HepG2 (cell line): ENCODE results near the gene KISS1. TPM values are rescaled to one million over a fixed set of nuclear protein-coding genes. Genes with fewer than 3 reads are reported as not detected.

Experiments used
- ATAC-seq: fragments of 200-7000 bp; cut with Tn5 transposase; 3 replicates; pipeline ENCODE4 v1.9.1; 2020; ENCODE audit warnings: mild to moderate bottlenecking, moderate library complexity
- BruUV-seq: library from RNA; stranded (reverse); fragments of 400-500 nt; replicated peaks from 2 replicates; lab custom pipeline; 2021; lab: Mats Ljungman, UMichigan
- CTCF ChIA-PET: fragments of 300-600 bp; formaldehyde crosslinking; extraction: SDS; loops from one replicate; lab custom pipeline; 2021; ENCODE audit warnings: low total read pairs, inconsistent platforms, low intra/inter-chr PET ratio; lab: Yijun Ruan, JAX
- POLR2A ChIA-PET: fragments of 350-600 bp; sonication (Branson Sonifier 250); formaldehyde crosslinking; loops from one replicate; lab custom pipeline; 2020; ENCODE audit warnings: antibody characterized with exemption, inconsistent platforms; lab: Yijun Ruan, JAX
- DNase-seq: peaks from one replicate; pipeline ENCODE4 v3.0.0-alpha.2; 2015; ENCODE audit warnings: low spot score
- FAIRE-seq: peaks from 3 replicates; lab custom pipeline; 2011; peaks lifted over from hg19 to GRCh38; lab: Jason Lieb, UNC
- H2AFZ ChIP-seq: one replicate; pipeline ENCODE4 v1.6.1; 2011; ENCODE audit warnings: low read length, inconsistent platforms
- H3K27ac ChIP-seq: fragments of 300-600 bp; 3 replicates; pipeline ENCODE4 v1.8.0; 2011; ENCODE audit warnings: mixed run types, mild to moderate bottlenecking, mixed read lengths, low read length, inconsistent platforms; ENCODE audit not compliant: insufficient read depth; ENCODE audit errors: extremely low read length
- H3K27me3 ChIP-seq, 2 experiments: fragments of 200-600 bp in 1 of 2; 2 replicates in 1 of 2; 3 replicates in 1 of 2; pipeline versions ENCODE4 v1.6.0 to v1.8.0; 2011; ENCODE audit warnings: low read length in 2 of 2, mild to moderate bottlenecking in 2 of 2, moderate library complexity in 2 of 2, inconsistent platforms in 1 of 2; ENCODE audit not compliant: insufficient read depth in 2 of 2, control insufficient read depth in 1 of 2
- H3K36me3 ChIP-seq, 2 experiments: fragments of 200-600 bp in 1 of 2; replicated peaks in 1 of 2; 2 replicates in 1 of 2; 3 replicates in 1 of 2; pipeline versions ENCODE4 v1.5.1 to v1.8.0; 2011; ENCODE audit warnings: low read length in 2 of 2, inconsistent platforms in 1 of 2; ENCODE audit not compliant: insufficient read depth in 2 of 2, control insufficient read depth in 1 of 2
- H3K4me1 ChIP-seq: 2 replicates; pipeline ENCODE4 v1.5.1; 2012; ENCODE audit warnings: low read length, inconsistent platforms; ENCODE audit not compliant: insufficient read depth
- H3K4me2 ChIP-seq: 2 replicates; pipeline ENCODE4 v1.6.0; 2011; ENCODE audit warnings: low read depth, low read length, inconsistent platforms
- H3K4me3 ChIP-seq, 3 experiments: fragments of 200-600 bp in 1 of 3; sonication (generic), shearing (Covaris generic) in 1 of 3; replicated peaks in 1 of 3; 2 replicates each; pipeline ENCODE4 v1.5.1; 2011 to 2016; ENCODE audit warnings: low read length in 3 of 3, inconsistent platforms in 2 of 3, low read depth in 2 of 3, mild to moderate bottlenecking in 2 of 3, control low read depth in 1 of 3, mixed read lengths in 1 of 3; ENCODE audit not compliant: insufficient read depth in 1 of 3
- H3K79me2 ChIP-seq: one replicate; pipeline ENCODE4 v1.6.1; 2011; ENCODE audit warnings: low read length, inconsistent platforms; ENCODE audit not compliant: insufficient read depth
- H3K9ac ChIP-seq: 2 replicates; pipeline ENCODE4 v1.6.0; 2011; ENCODE audit warnings: mild to moderate bottlenecking, low read depth, low read length, inconsistent platforms; ENCODE audit not compliant: insufficient read depth
- H3K9me3 ChIP-seq: 2 replicates; pipeline ENCODE4 v1.5.1; 2012; ENCODE audit warnings: mild to moderate bottlenecking, low read length
- H4K20me1 ChIP-seq: 2 replicates; pipeline ENCODE4 v1.6.0; 2011; ENCODE audit warnings: inconsistent platforms, mild to moderate bottlenecking, low read length, moderate library complexity; ENCODE audit not compliant: insufficient read depth
- ATF6 ChIP-seq: sonication (generic); formaldehyde crosslinking; conservative IDR thresholded peaks from 2 replicates; pipeline ENCODE4 v1.4.0; 2020; ENCODE audit warnings: missing genetic modification reagents
- ERF ChIP-seq: IDR thresholded peaks from 2 replicates; pipeline ENCODE4 v1.6.1; 2018; ENCODE audit warnings: missing biosample characterization, missing genetic modification reagents
- MTF2 ChIP-seq: sonication (generic); formaldehyde crosslinking; IDR thresholded peaks from 2 replicates; pipeline ENCODE4 v1.5.0; 2020; ENCODE audit warnings: missing genetic modification reagents, borderline replicate concordance
- PPARG ChIP-seq: conservative IDR thresholded peaks from 2 replicates; pipeline ENCODE4 v1.6.1; 2016; ENCODE audit warnings: missing biosample characterization, missing genetic modification reagents
- TFE3 ChIP-seq: IDR thresholded peaks from 2 replicates; pipeline ENCODE4 v1.6.1; 2016
- ZNF260 ChIP-seq: sonication (generic); formaldehyde crosslinking; IDR thresholded peaks from 2 replicates; pipeline ENCODE4 v1.4.0; 2020; ENCODE audit warnings: missing genetic modification reagents, low read depth, mild to moderate bottlenecking, borderline replicate concordance
- WGBS: methylation state at CpG from one replicate; pipeline ENCODE4 v1.1.6; 2017; ENCODE audit warnings: low lambda C conversion rate; 5-methylcytosine and 5-hydroxymethylcytosine counted together
- in situ Hi-C: cut with HindIII; loops from 2 replicates; pipeline ENCODE4 v1.10.0; 2017; ENCODE audit warnings: low pct_unique_long_range_greater_than_20kb; ENCODE audit not compliant: extremely low pct_ligation_motif_present
- intact Hi-C: fragments of 100-400 bp; cut with micrococcal nuclease; formaldehyde crosslinking; loops from one replicate; pipeline ENCODE4 v1.10.0; 2022; ENCODE audit not compliant: unreplicated experiment
- polyA plus RNA-seq, 8 experiments: library from polyadenylated mRNA; depleted of rRNA in 3 of 8; stranded (reverse) in 7 of 8; unstranded in 1 of 8; fragments of >200 nt; fragmentation: Illumina TruSeq in 4 of 8; extraction: Trizol in 4 of 8; gene quantifications; 2 replicates each; pipeline versions ENCODE4 v1.2.1 to v1.2.3, GENCODE V29; 2011 to 2016; ENCODE audit warnings: low read depth in 4 of 8, missing spikeins in 1 of 8, mixed read lengths in 1 of 8; ENCODE audit not compliant: insufficient read depth in 1 of 8
- total RNA-seq, 5 experiments: library from RNA; depleted of rRNA; stranded (reverse); fragments of >200 nt; fragmentation: Illumina TruSeq; extraction: Trizol; gene quantifications; 2 replicates each; pipeline ENCODE4 v1.2.3, GENCODE V29; 2016; ENCODE audit warnings: low read depth in 1 of 5
- TF ChIP-seq, protein P1 (sequence below): sonication (generic); formaldehyde crosslinking; IDR thresholded peaks from 2 replicates; pipeline ENCODE4 v1.5.1; 2020; ENCODE audit warnings: mild to moderate bottlenecking, missing genetic modification reagents, moderate library complexity
- TF ChIP-seq, protein P2 (sequence below): sonication (generic); formaldehyde crosslinking; IDR thresholded peaks from 2 replicates; pipeline ENCODE4 v1.5.0; 2020; ENCODE audit warnings: missing genetic modification reagents
- TF ChIP-seq, protein P3 (sequence below): sonication (generic); formaldehyde crosslinking; IDR thresholded peaks from 2 replicates; pipeline ENCODE4 v1.4.0; 2020; ENCODE audit warnings: missing genetic modification reagents, borderline replicate concordance

The KISS1 gene
- total and polyA plus RNA-seq, 2 of the 13 experiments (the other 11 are each of a cell fraction or from before 2014, with no cell fraction given), result 0.24 to 0.80 TPM

- H3K9me3 ChIP-seq, result no peaks in the 10 kb centered on the region
- no TSS peak for BruUV-seq
- CTCF ChIA-PET, result no interaction called here
- no peak overlapping the region for H3K4me3 ChIP-seq
- H3K79me2 ChIP-seq, result no peaks in the 10 kb centered on the region
- no peaks in the 10 kb centered on the region for H4K20me1 ChIP-seq
- POLR2A ChIA-PET, result no interaction called here
- no peak for FAIRE-seq
- no peak for ATAC-seq
- no peaks in the 10 kb centered on the region for H3K27me3 ChIP-seq
- DNase-seq, result no peak
- 94% methylated on average over 2 of the region's 2 CpGs for WGBS
- H3K4me1 ChIP-seq, result peaks cover 18% of the 10 kb centered on the region
- in situ Hi-C loops (no loop called here), intact Hi-C loops (no loop called here)
- no peak for TF ChIP-seq ATF6 (CRISPR knock-in tag)
- H2AFZ ChIP-seq, result no peak overlapping the region
- H3K36me3 ChIP-seq, result peaks cover 13 to 36% of the 10 kb centered on the region in 2 experiments; a peak in 4 of 5 replicates
- no peak overlapping the region for H3K27ac ChIP-seq
- H3K4me2 ChIP-seq, result no peak overlapping the region
- H3K9ac ChIP-seq, result no peak overlapping the region
Observed at GRCh38 chr1:204227351-204227750, 31.1 kb upstream of the KISS1 start.

- in situ Hi-C loops (no loop called here), intact Hi-C loops (no loop called here)
- BruUV-seq, result no TSS peak
- ATAC-seq (peak; percentile 79), DNase-seq (peak; percentile 32), FAIRE-seq (peak; percentile 39)
- Histone ChIP-seq H3K9ac (no peak overlapping the region), H3K27me3 (no peaks in the 10 kb centered on the region), H3K4me3 (no peak overlapping the region), H3K27ac (peak overlapping the region; percentile 28), H3K79me2 (no peaks in the 10 kb centered on the region), H3K36me3 (peaks cover 16 to 43% of the 10 kb centered on the region in 2 experiments; a peak in 4 of 5 replicates), H2AFZ (no peak overlapping the region), H3K9me3 (no peaks in the 10 kb centered on the region), H3K4me2 (no peak overlapping the region), H4K20me1 (no peaks in the 10 kb centered on the region), H3K4me1 (peaks cover 18% of the 10 kb centered on the region)
- ChIA-PET POLR2A (interaction anchor here (0.9 kb wide), 1 partner anchor 12 kb away, joined by 3 read pairs; the partner anchor contains the start of gene GOLT1A), CTCF (no interaction called here)
- 96% methylated on average over 13 of the region's 16 CpGs for WGBS
- no peak for TF ChIP-seq TFE3
- TF ChIP-seq ZNF260 (CRISPR knock-in tag), result no peak
- TF ChIP-seq MTF2, result no peak
- TF ChIP-seq, protein P1, sequence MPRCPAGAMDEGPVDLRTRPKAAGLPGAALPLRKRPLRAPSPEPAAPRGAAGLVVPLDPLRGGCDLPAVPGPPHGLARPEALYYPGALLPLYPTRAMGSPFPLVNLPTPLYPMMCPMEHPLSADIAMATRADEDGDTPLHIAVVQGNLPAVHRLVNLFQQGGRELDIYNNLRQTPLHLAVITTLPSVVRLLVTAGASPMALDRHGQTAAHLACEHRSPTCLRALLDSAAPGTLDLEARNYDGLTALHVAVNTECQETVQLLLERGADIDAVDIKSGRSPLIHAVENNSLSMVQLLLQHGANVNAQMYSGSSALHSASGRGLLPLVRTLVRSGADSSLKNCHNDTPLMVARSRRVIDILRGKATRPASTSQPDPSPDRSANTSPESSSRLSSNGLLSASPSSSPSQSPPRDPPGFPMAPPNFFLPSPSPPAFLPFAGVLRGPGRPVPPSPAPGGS (CRISPR knock-in tag), result no peak
- TF ChIP-seq, protein P2, sequence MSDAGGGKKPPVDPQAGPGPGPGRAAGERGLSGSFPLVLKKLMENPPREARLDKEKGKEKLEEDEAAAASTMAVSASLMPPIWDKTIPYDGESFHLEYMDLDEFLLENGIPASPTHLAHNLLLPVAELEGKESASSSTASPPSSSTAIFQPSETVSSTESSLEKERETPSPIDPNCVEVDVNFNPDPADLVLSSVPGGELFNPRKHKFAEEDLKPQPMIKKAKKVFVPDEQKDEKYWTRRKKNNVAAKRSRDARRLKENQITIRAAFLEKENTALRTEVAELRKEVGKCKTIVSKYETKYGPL (CRISPR knock-in tag), result no peak
- no peak for TF ChIP-seq ERF (CRISPR knock-in tag)
- TF ChIP-seq, protein P3, sequence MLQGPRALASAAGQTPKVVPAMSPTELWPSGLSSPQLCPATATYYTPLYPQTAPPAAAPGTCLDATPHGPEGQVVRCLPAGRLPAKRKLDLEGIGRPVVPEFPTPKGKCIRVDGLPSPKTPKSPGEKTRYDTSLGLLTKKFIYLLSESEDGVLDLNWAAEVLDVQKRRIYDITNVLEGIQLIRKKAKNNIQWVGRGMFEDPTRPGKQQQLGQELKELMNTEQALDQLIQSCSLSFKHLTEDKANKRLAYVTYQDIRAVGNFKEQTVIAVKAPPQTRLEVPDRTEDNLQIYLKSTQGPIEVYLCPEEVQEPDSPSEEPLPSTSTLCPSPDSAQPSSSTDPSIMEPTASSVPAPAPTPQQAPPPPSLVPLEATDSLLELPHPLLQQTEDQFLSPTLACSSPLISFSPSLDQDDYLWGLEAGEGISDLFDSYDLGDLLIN, result no peak
- TF ChIP-seq PPARG (CRISPR knock-in tag), result peak; percentile 86
Observed at GRCh38 chr1:204225841-204226735, 29.8 kb upstream of the KISS1 start.
